ENCODE data around the gene KAZN.
A peak's percentile ranks its signal among the peaks of the same experiment; 100 is the strongest.
"Not testable (repeated sequence)": the region's sequence is repeated elsewhere in the genome, so short reads cannot be mapped to it uniquely, and the experiment has no call there.

Gene KAZN

GRCh38 chr1:15124362-15125100 lies 526.0 kb downstream of the KAZN start:
- DNase-seq = no peak

- DNase-seq = no peak
Observed at GRCh38 chr1:15125101-15125745, 526.7 kb downstream of the KAZN start.

- DNase-seq = no peak
Observed at GRCh38 chr1:15128077-15128476, 529.6 kb downstream of the KAZN start.

- peak; percentile 78 for DNase-seq
Observed at GRCh38 chr1:15128520-15129313, 530.2 kb downstream of the KAZN start.

GRCh38 chr1:15129944-15130343 lies 531.5 kb downstream of the KAZN start:
- DNase-seq = no peak

GRCh38 chr1:15130607-15131006 lies 532.1 kb downstream of the KAZN start:
- no peak for DNase-seq

GRCh38 chr1:15132965-15133364 lies 534.5 kb downstream of the KAZN start:
- no peak for DNase-seq

- DNase-seq = no peak
Observed at GRCh38 chr1:15134285-15134684, 535.8 kb downstream of the KAZN start.

- not testable (repeated sequence) for DNase-seq
Observed at GRCh38 chr1:15135604-15136003, 537.1 kb downstream of the KAZN start.

- DNase-seq = no peak
Observed at GRCh38 chr1:15137809-15138208, 539.3 kb downstream of the KAZN start.

GRCh38 chr1:15139654-15140350 lies 541.3 kb downstream of the KAZN start:
- no peak for DNase-seq

GRCh38 chr1:15141935-15142539 lies 543.6 kb downstream of the KAZN start:
- DNase-seq = no peak

GRCh38 chr1:15145327-15145726 lies 546.8 kb downstream of the KAZN start:
- DNase-seq = no peak

- no peak for DNase-seq
Observed at GRCh38 chr1:15146142-15146680, 547.7 kb downstream of the KAZN start.

- DNase-seq = no peak
Observed at GRCh38 chr1:15146971-15147376, 548.5 kb downstream of the KAZN start.

- no peak for DNase-seq
Observed at GRCh38 chr1:15148004-15148403, 549.5 kb downstream of the KAZN start.

GRCh38 chr1:15148475-15148874 lies 550.0 kb downstream of the KAZN start:
- DNase-seq = no peak

- DNase-seq = no peak
Observed at GRCh38 chr1:15148941-15149340, 550.5 kb downstream of the KAZN start.

- DNase-seq = no peak
Observed at GRCh38 chr1:15150376-15150775, 551.9 kb downstream of the KAZN start.

- no peak for DNase-seq
Observed at GRCh38 chr1:15151377-15151806, 552.9 kb downstream of the KAZN start.

- DNase-seq = no peak
Observed at GRCh38 chr1:15151871-15152270, 553.4 kb downstream of the KAZN start.
